Stimulated activated CD8-positive, alpha-beta memory T cell treated with anti-CD3 and anti-CD28 coated beads, Interleukin-12 subunit alpha, Interleukin-12 subunit beta, amount 100 ng/mL, for 1 hour (primary cell): ENCODE measurements around the gene TAF4.
"Not testable (repeated sequence)": the region's sequence is repeated elsewhere in the genome, so short reads cannot be mapped to it uniquely, and the experiment has no call there.

Experiments used
- DNase-seq: peaks from one replicate; pipeline ENCODE4 v3.0.0-alpha.2; 2020; ENCODE audit warnings: low read depth

The TAF4 gene

GRCh38 chr20:62073323-62073722 is 7.6 kb upstream of the TAF4 start:
- no peak for DNase-seq

DNA sequence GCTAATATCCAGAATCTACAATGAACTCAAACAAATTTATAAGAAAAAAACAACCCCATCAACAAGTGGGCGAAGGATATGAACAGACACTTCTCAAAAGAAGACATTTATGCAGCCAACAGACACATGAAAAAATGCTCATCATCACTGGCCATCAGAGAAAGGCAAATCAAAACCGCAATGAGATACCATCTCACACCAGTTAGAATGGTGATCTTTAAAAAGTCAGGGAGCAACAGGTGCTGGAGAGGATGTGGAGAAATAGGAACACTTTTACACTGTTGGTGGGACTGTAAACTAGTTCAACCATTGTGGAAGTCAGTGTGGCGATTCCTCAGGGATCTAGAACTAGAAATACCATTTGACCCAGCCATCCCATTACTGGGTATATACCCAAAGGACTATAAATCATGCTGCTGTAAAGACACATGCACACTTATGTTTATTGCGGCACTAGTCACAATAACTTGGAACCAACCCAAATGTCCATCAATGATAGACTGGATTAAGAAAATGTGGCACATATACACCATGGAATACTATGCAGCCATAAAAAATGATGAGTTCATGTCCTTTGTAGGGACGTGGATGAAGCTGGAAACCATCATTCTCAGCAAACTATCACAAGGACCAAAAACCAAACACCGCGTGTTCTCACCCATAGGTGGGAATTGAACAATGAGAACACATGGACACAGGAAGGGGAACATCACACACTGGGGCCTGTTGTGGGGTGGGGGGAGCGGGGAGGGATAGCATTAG is 6.2 kb upstream of the TAF4 start:
- DNase-seq = not testable (repeated sequence)

GRCh38 chr20:62069741-62070216 is 4.1 kb upstream of the TAF4 start:
- DNase-seq = no peak

GRCh38 chr20:62068997-62069396 is 3.3 kb upstream of the TAF4 start:
- no peak for DNase-seq

DNA sequence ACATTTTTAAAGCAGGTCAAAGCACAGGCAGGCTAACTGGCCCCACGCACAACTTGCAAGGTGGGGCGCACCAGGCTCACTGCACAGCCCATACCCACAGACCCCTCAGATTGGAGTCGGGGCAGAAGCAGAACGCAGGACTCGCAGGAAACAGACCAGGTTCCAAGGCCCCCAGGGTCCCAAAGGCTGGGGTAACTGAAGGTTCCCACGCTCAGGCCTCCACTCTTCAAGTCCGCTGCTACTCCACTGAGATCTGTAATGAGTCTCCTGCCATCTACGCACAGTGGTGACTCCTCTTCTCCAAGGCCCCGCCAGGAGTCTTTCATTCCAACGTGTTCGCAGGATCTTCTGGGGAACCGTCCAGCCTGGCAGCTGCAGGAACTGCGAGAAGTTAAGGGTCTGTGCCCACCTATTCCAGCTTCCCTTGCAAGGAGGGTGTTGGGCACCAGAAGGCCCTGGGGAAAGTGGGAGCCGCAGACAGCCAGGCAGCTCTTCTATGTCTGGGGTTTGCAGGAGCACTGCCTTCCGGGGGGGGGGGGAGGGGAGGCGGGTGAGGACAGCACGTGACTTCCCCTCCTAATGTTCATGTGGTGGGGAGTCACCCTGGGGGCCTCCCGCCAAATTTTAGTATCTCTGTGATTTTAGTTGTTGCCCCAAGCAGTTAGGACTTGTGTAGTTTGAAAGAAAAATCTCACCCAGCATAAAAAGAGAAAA is 2.0 kb upstream of the TAF4 start:
- DNase-seq = no peak

DNA sequence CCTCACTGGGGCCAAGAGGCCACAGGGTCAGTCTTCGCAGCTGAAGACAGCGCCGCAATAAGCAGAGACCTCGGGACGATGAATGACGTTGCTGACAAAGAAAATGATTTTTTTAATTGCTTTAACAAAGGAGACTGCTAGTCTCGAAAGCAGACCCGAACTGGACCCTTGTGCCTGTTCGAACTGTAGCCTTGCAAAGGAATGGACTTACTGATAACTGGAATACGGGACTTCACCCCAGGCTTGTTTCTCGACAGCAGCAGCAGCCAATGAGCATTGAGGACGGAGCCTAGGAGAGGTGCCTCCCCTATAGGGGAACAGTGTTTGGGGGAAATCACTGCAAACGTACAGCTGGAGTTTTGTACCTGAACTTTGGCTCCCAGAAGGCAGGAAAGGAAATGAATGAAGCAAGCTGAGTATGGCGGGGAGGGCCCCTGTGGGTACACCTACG is 1.3 kb upstream of the TAF4 start:
- no peak for DNase-seq

DNA sequence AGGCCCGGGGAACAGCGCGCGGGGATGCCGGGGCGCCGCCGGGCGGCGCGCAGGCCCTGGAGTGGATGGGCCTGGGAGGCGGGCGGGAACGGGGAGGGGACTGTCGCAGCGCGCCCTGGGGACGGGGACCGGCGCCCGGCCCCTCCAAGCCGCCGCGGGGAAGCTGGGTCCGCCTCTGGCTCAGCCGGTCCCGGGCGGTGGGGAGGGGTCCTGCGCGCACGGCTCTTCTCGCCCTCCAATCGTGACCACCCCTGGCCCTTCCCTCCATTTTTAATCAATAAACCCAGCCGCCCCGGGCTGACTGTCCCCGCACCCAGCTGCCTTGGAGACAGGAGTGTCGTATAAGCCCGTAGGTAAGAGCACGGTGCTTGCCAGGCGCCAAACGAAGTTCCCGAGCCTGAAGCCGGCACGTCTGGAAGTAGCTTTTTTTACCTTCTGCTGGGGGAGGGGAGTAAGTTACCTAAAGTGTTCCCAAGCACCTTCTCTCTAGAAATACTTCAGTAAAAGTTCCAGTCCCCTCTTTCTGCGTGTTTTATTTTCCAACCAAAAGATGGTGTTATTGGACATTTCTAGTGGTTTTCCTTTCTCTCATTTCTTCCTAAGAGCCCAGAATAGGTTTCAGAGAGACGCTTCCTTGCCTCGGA is 780 bp upstream of the TAF4 start:
- peak; percentile 19 for DNase-seq

DNA sequence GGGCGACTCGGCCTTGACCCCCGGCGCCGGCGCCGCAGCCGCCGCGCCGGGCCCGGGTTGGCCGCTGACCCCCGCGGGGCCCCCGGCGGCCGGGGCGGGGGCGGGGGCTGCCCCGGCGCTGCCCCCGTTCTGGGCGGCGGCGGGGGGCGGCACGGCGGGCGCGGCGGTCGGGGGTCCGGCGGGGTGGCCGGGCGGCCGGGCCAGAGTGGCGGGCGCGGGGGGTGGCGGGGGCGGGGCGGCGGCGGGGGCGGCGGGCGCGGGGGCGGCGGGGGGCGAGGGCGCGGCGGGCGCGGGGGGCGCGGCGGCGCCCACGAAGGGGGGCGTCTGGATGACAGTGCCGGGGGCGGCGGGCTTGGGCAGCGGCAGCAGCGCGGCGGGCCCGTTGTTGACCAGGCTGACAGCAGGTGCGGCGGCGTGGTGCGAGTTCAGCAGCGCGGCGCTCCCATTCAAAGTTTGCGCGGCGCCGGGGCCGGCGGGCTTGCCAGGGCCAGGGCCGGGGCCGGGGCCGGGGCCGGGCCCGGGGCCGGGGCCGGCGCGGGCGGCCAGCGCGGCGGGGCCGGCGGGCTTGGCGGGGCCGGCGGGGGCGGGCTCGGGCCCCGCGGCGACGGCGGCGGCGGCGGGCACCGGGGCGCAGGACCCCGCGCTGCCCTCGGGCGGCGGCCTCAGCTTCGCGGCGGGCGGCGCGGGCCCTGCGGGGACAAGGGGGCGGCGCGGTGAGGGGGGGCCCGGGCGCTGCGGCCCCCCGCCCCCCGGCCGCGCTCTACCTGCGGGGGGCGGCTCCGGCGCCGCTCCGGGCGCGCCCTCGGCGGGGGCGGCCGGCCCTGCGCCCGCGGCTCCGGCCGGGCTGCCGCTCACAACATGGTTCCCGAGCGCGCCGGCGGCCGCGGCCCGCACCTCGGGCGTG is 659 bp downstream of the TAF4 start:
- no peak for DNase-seq

GRCh38 chr20:62063981-62064769 is 1.5 kb downstream of the TAF4 start:
- DNase-seq = no peak

GRCh38 chr20:62063315-62063980 is 2.2 kb downstream of the TAF4 start:
- no peak for DNase-seq

- DNase-seq = no peak
Measured at GRCh38 chr20:62062661-62063314, 2.9 kb downstream of the TAF4 start.

DNA sequence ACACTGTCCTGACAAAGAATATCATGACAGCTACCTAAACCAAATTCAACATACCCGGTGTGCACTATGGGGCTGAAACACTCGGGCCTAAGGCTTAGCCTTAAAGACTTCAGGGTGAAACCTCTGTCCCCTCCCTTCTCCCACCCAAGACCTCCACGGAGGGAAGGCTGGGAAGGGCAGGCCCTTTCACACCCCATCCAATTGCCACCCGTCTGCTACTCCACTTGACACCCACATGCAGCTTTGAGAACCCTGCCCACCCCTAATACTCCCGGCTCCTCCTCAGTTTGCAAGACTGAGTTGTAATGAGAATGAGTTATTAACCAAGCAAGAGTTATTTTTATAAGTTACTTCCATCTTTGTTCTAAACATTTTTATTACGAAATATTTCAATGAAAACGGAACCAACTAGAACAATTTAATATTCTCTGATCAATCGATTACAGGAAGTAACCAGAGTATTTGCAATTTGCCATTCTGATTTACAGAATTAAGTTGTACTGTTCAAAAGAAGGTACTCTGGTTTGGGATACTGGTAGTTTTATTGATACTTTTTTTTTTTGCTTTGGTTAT is 3.7 kb downstream of the TAF4 start:
- DNase-seq = no peak

GRCh38 chr20:62060631-62061541 is 4.8 kb downstream of the TAF4 start:
- no peak for DNase-seq

DNA sequence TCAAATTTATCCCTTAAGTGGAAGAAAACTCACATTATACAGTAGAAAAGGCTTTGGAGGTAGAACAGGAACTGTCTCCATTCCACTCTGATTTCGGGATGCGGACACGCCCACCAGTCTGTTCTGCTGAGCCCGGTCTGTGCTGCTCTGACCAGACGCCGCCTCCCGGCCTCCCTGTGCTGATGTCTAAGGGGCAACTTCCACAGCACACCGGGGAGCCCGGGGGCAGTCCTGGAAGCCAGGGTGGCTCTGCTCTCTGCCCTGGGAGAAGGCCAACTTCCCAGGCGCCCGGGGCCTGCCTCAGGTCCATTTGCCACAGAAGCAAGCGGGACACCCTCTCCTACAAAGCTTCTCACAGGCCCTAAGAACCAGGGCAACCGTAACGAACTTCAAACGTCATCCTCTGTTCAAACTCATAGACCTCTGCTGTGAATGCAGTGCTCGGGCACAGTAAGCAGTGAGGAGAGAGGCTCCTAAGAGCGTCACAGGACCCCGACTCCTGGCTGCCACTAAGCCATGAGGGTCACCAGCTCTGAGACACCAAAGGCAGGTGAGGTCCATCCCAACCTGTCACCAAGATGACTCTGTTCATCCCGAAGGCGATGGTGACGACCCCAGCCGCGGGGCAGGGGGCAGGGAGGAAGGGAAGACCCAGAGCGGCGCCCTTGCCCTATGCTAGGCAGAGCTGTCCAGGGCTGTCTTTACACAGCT is 5.6 kb downstream of the TAF4 start:
- DNase-seq = no peak

DNA sequence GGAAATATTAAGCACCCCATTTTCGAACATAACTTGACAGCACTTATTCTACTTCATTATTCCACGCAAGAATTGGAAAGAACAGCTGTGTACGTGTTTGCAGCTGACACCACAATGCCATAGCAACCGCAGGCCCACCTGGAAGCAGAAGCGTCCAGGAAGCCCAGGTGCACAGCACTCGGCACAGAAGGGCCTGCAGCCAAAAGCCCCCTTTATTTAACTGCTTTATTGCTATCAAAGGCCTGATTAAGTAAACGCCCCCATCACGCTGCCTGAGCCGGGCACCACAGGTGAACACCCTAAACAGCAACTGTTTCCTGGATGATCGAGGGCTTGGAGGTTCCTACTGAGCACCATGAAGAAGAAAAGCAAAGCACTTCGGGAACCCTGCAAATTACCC is 6.3 kb downstream of the TAF4 start:
- DNase-seq = no peak

DNA sequence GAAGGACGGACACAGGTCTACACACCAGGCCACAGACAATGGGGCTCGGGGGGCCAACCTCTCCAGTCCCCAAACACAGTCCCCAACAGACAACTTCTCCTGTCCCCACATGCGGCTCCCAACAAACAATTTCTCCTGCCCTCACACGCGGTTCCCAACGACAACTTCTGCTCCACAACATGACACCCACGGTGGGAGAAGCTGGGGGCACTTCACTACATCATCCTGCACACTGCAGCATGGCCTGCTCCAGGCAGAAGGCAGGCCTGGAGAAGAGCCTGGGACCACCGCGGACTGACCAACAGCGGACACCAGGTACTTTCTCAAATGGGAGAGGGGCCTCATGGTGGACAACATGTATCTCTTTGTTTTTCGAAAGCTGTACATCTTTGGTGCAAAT is 6.7 kb downstream of the TAF4 start:
- no peak for DNase-seq

GRCh38 chr20:62056975-62057374 is 8.7 kb downstream of the TAF4 start:
- DNase-seq = no peak

- DNase-seq = no peak
Measured at GRCh38 chr20:62056377-62056776, 9.3 kb downstream of the TAF4 start.
